Common myeloid progenitor, CD34-positive (primary cell): ENCODE measurements around the gene ACRV1.

Experiments
- CTCF ChIA-PET: fragments of 350-600 bp; sonication (Branson Sonifier 250); formaldehyde crosslinking; loops from one replicate; lab custom pipeline; 2021; ENCODE audit warnings: antibody characterized with exemption; lab: Charles Lee
- POLR2A ChIA-PET: fragments of 350-600 bp; sonication (Branson Sonifier 250); formaldehyde crosslinking; loops from one replicate; lab custom pipeline; 2021; ENCODE audit warnings: antibody characterized with exemption; lab: Charles Lee
- DNase-seq, 3 donors: peaks; one replicate each; pipeline versions ENCODE4 v3.0.0 to v3.0.0-alpha.2; 2013
- H3K27ac ChIP-seq, 2 experiments: 1 replicate in 1 of 2; 2 replicates in 1 of 2; pipeline ENCODE4 v1.7.0; 2013; ENCODE audit warnings: inconsistent platforms in 2 of 2, low read length in 2 of 2, mild to moderate bottlenecking in 2 of 2, low read depth in 1 of 2, moderate library complexity in 1 of 2; ENCODE audit not compliant: severe bottlenecking in 2 of 2, insufficient read depth in 1 of 2, poor library complexity in 1 of 2
- H3K27me3 ChIP-seq, 5 experiments: replicated peaks in 2 of 5; 1 replicate in 3 of 5; 2 replicates in 2 of 5; pipeline versions ENCODE4 v1.6.1 to v1.7.0; 2013; ENCODE audit warnings: low read length in 4 of 5, mild to moderate bottlenecking in 2 of 5, moderate library complexity in 2 of 5, inconsistent platforms in 1 of 5; ENCODE audit not compliant: insufficient read depth in 5 of 5, control insufficient read depth in 4 of 5
- H3K36me3 ChIP-seq, 4 experiments: 1 replicate in 2 of 4; 2 replicates in 2 of 4; pipeline versions ENCODE4 v1.6.1 to v1.7.0; 2013; ENCODE audit warnings: low read length in 3 of 4, control low read depth in 1 of 4, mild to moderate bottlenecking in 1 of 4; ENCODE audit not compliant: control insufficient read depth in 4 of 4, insufficient read depth in 4 of 4
- H3K4me1 ChIP-seq, 4 experiments: 1 replicate in 3 of 4; 2 replicates in 1 of 4; pipeline versions ENCODE4 v1.6.1 to v1.7.1; 2013; ENCODE audit warnings: low read length in 3 of 4, mild to moderate bottlenecking in 3 of 4, control low read depth in 1 of 4, inconsistent platforms in 1 of 4, moderate library complexity in 1 of 4; ENCODE audit not compliant: control insufficient read depth in 4 of 4, insufficient read depth in 4 of 4; ENCODE audit errors: control extremely low read depth in 1 of 4
- H3K4me3 ChIP-seq, 7 experiments: 1 replicate in 4 of 7; 2 replicates in 3 of 7; pipeline versions ENCODE4 v1.5.1 to v1.7.0; 2013; ENCODE audit warnings: mild to moderate bottlenecking in 7 of 7, low read length in 6 of 7, moderate library complexity in 6 of 7, inconsistent platforms in 2 of 7, low read depth in 2 of 7, control low read depth in 1 of 7; ENCODE audit not compliant: insufficient read depth in 4 of 7, control insufficient read depth in 1 of 7; ENCODE audit errors: extremely low read depth in 1 of 7
- H3K9me3 ChIP-seq, 5 experiments: 1 replicate in 4 of 5; 2 replicates in 1 of 5; pipeline versions ENCODE4 v1.6.1 to v1.7.1; 2013; ENCODE audit warnings: low read length in 4 of 5, mild to moderate bottlenecking in 2 of 5, inconsistent platforms in 1 of 5, low read depth in 1 of 5, moderate library complexity in 1 of 5; ENCODE audit not compliant: control insufficient read depth in 4 of 5, insufficient read depth in 2 of 5; ENCODE audit errors: control extremely low read depth in 1 of 5
- WGBS: methylation state at CpG from one replicate; pipeline ENCODE4 v1.1.5; 2013; ENCODE audit not compliant: insufficient coverage; 5-methylcytosine and 5-hydroxymethylcytosine counted together

Gene ACRV1

GRCh38 chr11:125685228-125685627 lies 4.6 kb upstream of the ACRV1 start:
- H3K4me1 ChIP-seq, result no peaks in the 10 kb centered on the region
- H3K9me3 ChIP-seq, result no peaks in the 10 kb centered on the region
- no peak overlapping the region for H3K27ac ChIP-seq
- no peak overlapping the region for H3K4me3 ChIP-seq
- DNase-seq, result no peak
- no peaks in the 10 kb centered on the region for H3K36me3 ChIP-seq
- POLR2A ChIA-PET, result no interaction called here
- WGBS, result 89% methylated on average over 8 of the region's 9 CpGs
- no peaks in the 10 kb centered on the region for H3K27me3 ChIP-seq
- CTCF ChIA-PET, result no interaction called here

- Histone ChIP-seq H3K27me3 (no peaks in the 10 kb centered on the region), H3K9me3 (no peaks in the 10 kb centered on the region), H3K36me3 (peaks cover 2 to 28% (median 10%) of the 10 kb centered on the region in 4 experiments), H3K4me3 (no peak overlapping the region), H3K4me1 (no peaks in the 10 kb centered on the region), H3K27ac (no peak overlapping the region)
- CTCF ChIA-PET, result interaction anchor here (0.9 kb wide), 1 partner anchor 9 kb away, joined by 4 read pairs; no protein-coding TSS in a partner anchor
- DNase-seq, result no peak
- POLR2A ChIA-PET, result no interaction called here
- WGBS, result 100% methylated on average over 1 of the region's 2 CpGs
Measured at GRCh38 chr11:125679837-125680236, 810 bp downstream of the ACRV1 start.

GRCh38 chr11:125679397-125679796 lies 1.2 kb downstream of the ACRV1 start:
- Histone ChIP-seq H3K27ac (no peak overlapping the region), H3K4me1 (no peaks in the 10 kb centered on the region), H3K27me3 (no peaks in the 10 kb centered on the region), H3K9me3 (no peaks in the 10 kb centered on the region), H3K36me3 (peaks cover 2 to 28% (median 10%) of the 10 kb centered on the region in 4 experiments), H3K4me3 (no peak overlapping the region)
- DNase-seq, result no peak
- WGBS, result 100% methylated on average over 1 of the region's 4 CpGs
- ChIA-PET CTCF (interaction anchor here (0.6 kb wide), 1 partner anchor 10 kb away, joined by 3 read pairs; no protein-coding TSS in a partner anchor), POLR2A (no interaction called here)

GRCh38 chr11:125675196-125675595 lies 5.5 kb downstream of the ACRV1 start:
- DNase-seq, result no peak
- Histone ChIP-seq H3K27ac (no peak overlapping the region), H3K4me1 (no peaks in the 10 kb centered on the region), H3K27me3 (no peaks in the 10 kb centered on the region), H3K9me3 (no peaks in the 10 kb centered on the region), H3K36me3 (peaks cover 2 to 52% (median 12%) of the 10 kb centered on the region in 4 experiments), H3K4me3 (no peak overlapping the region)
- 94% methylated on average over 2 of the region's 2 CpGs for WGBS
- CTCF ChIA-PET, result no interaction called here
- POLR2A ChIA-PET, result no interaction called here

GRCh38 chr11:125674210-125674609 lies 6.4 kb downstream of the ACRV1 start:
- 100% methylated on average over 2 of the region's 2 CpGs for WGBS
- H3K4me3 ChIP-seq, result no peak overlapping the region
- H3K27ac ChIP-seq, result no peak overlapping the region
- POLR2A ChIA-PET, result no interaction called here
- peaks cover 2 to 52% (median 13%) of the 10 kb centered on the region in 4 experiments for H3K36me3 ChIP-seq
- no peak for DNase-seq
- CTCF ChIA-PET, result no interaction called here
- H3K27me3 ChIP-seq, result no peaks in the 10 kb centered on the region
- no peaks in the 10 kb centered on the region for H3K9me3 ChIP-seq
- no peaks in the 10 kb centered on the region for H3K4me1 ChIP-seq

GRCh38 chr11:125671561-125671960 lies 9.1 kb downstream of the ACRV1 start:
- Histone ChIP-seq H3K9me3 (peaks cover 0 to 5% (median 0%) of the 10 kb centered on the region in 5 experiments), H3K27me3 (no peaks in the 10 kb centered on the region), H3K27ac (no peak overlapping the region), H3K36me3 (peaks cover 5 to 40% (median 11%) of the 10 kb centered on the region in 4 experiments), H3K4me1 (no peaks in the 10 kb centered on the region), H3K4me3 (no peak overlapping the region)
- CTCF ChIA-PET, result no interaction called here
- no peak for DNase-seq
- WGBS, result no CpG with 5 or more reads among the region's 2 CpGs
- POLR2A ChIA-PET, result no interaction called here

GRCh38 chr11:125670172-125670571 lies 10.5 kb downstream of the ACRV1 start:
- H3K4me1 ChIP-seq, result no peaks in the 10 kb centered on the region
- no peaks in the 10 kb centered on the region for H3K27me3 ChIP-seq
- ChIA-PET POLR2A (no interaction called here), CTCF (interaction anchor here (0.6 kb wide), 2 partner anchors 136 to 414 kb away, joined by 3 read pairs; no protein-coding TSS in a partner anchor)
- WGBS, result no CpG with 5 or more reads among the region's 1 CpG
- no peak overlapping the region for H3K27ac ChIP-seq
- DNase-seq, result no peak
- H3K36me3 ChIP-seq, result peaks cover 5 to 32% (median 13%) of the 10 kb centered on the region in 4 experiments
- H3K9me3 ChIP-seq, result peaks cover 0 to 14% (median 0%) of the 10 kb centered on the region in 5 experiments
- H3K4me3 ChIP-seq, result no peak overlapping the region
